Chondrocyte (in vitro differentiated cells): ENCODE data around the gene HOXA9. TPM values are rescaled to one million over a fixed set of nuclear protein-coding genes. Genes with fewer than 3 reads are reported as not detected.

Source experiments
- DNase-seq: peaks from one replicate; pipeline ENCODE4 v3.0.0; 2021; ENCODE audit warnings: mixed read lengths, low spot score
- H3K27ac Mint-ChIP-seq: one replicate; pipeline ENCODE4 v1.8.0; 2021; ENCODE audit warnings: mild to moderate bottlenecking, moderate library complexity, mixed read lengths; ENCODE audit not compliant: unreplicated experiment
- H3K27me3 Mint-ChIP-seq: 2 replicates; pipeline ENCODE4 v1.8.0; 2021; ENCODE audit warnings: low read depth, mixed read lengths
- H3K36me3 Mint-ChIP-seq: 2 replicates; pipeline ENCODE4 v1.8.0; 2021; ENCODE audit warnings: low read depth, mixed read lengths
- H3K4me1 Mint-ChIP-seq: 2 replicates; pipeline ENCODE4 v1.8.0; 2021; ENCODE audit warnings: low read depth, mild to moderate bottlenecking, mixed read lengths
- H3K4me3 Mint-ChIP-seq: one replicate; pipeline ENCODE4 v1.8.0; 2021; ENCODE audit warnings: mild to moderate bottlenecking, moderate library complexity, mixed read lengths; ENCODE audit not compliant: unreplicated experiment
- H3K9me3 Mint-ChIP-seq: 2 replicates; pipeline ENCODE4 v1.8.0; 2021; ENCODE audit warnings: low read depth, mixed read lengths
- CTCF ChIP-seq: fragments of 200-600 bp; sonication (generic); IDR thresholded peaks from 2 replicates; pipeline ENCODE4 v1.5.0; 2021; ENCODE audit warnings: antibody characterized with exemption, mild to moderate bottlenecking, moderate library complexity
- total RNA-seq: library from RNA; stranded (reverse); gene quantifications from 3 replicates; pipeline ENCODE4 v1.2.1, GENCODE V29; 2021

HOXA9 gene
- total RNA-seq, 1 donor from 2014 or later, result not detected

DNA sequence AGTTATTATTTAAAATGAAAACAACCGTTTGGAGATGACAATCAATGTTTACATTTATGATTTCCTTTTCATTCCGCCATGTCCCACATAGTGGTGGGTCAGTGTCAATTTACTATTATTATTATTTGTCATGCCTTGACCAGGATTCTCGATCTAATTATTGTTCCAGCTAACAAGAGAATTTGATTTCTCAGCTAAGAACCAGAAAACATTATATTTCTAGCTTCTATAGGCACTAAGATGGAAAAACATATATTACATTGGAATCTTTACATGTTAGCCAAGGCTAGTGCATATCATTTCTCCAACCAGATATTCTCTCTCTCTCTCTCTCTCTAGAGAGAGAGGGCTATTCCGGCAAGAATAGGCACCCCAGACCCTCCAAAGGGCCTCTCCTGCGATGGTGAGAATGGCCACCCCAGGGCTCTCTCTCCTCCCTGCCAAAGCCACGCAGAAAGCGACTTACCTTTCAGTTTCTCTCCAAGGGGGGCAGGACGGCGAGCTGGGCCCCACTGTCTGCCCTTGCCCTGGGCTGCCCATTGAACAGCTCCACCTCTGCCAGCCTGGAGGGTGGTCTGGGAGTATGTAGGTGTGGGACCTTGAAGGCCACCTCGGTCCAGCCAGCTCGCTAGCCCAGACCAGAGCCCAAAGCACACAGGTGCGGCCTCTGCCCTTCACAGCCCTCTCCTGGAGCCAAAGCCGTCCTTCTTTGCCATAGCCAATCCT is 15.3 kb downstream of the HOXA9 start:
- peak overlapping the region; percentile 64 for H3K4me3 Mint-ChIP-seq
- H3K9me3 Mint-ChIP-seq, result peaks cover 2% of the 10 kb centered on the region
- no peak overlapping the region for H3K27ac Mint-ChIP-seq
- H3K4me1 Mint-ChIP-seq, result peaks cover 15% of the 10 kb centered on the region
- DNase-seq, result no peak
- peaks cover 90% of the 10 kb centered on the region for H3K27me3 Mint-ChIP-seq
- TF ChIP-seq CTCF, result no peak
- peaks cover 5% of the 10 kb centered on the region for H3K36me3 Mint-ChIP-seq

GRCh38 chr7:27148756-27149641 is 16.3 kb downstream of the HOXA9 start:
- TF ChIP-seq CTCF, result no peak
- Mint-ChIP-seq H3K4me1 (peaks cover 11% of the 10 kb centered on the region), H3K9me3 (peaks cover 2% of the 10 kb centered on the region), H3K27ac (no peak overlapping the region), H3K4me3 (no peak overlapping the region), H3K36me3 (peaks cover 2% of the 10 kb centered on the region), H3K27me3 (peaks cover 89% of the 10 kb centered on the region)
- DNase-seq, result no peak

DNA sequence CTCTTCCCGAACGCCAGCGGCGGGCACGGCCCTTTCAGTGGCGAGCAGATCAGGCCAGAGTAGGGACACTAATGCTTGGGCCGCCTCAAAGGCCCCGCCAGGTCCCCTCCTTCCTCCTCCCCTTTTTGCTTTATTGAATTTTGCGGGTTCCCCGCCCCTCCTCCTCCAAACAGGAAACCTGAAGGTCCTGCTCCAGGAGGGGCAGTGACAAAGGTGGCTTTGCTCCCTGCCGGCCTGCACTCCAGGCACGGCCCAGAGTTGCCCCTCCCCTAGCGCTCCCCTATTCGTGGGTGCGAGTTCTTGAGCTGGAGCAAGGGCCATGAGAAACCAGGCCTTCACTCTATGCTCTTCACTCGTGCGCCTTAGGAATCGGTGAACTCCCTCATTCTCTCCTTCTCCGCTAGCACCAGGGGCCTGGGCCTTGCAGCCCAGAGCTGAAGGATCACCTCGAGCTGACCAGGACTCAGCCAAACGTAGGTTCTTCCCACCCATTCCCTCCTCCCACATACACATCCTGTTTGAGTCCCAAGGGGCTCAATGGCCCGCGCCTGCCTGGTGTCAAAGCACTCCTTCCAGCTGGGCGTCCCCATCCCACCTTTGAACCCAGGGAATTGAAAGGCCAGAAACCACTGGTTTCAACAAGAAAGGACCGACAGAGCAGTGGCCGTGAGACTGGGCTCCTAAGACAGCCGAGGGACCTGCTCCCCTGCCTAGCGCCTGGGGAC is 17.1 kb downstream of the HOXA9 start:
- peak overlapping the region; percentile 54 for H3K27ac Mint-ChIP-seq
- H3K9me3 Mint-ChIP-seq, result peaks cover 2% of the 10 kb centered on the region
- H3K36me3 Mint-ChIP-seq, result peaks cover 2% of the 10 kb centered on the region
- H3K27me3 Mint-ChIP-seq, result peaks cover 87% of the 10 kb centered on the region
- no peak for DNase-seq
- no peak overlapping the region for H3K4me3 Mint-ChIP-seq
- H3K4me1 Mint-ChIP-seq, result peaks cover 15% of the 10 kb centered on the region
- no peak for TF ChIP-seq CTCF

- H3K4me1 Mint-ChIP-seq, result peaks cover 20% of the 10 kb centered on the region
- peaks cover 2% of the 10 kb centered on the region for H3K9me3 Mint-ChIP-seq
- peak within 1 kb of the TSS; percentile 54 for H3K27ac Mint-ChIP-seq
- TF ChIP-seq CTCF, result no peak
- DNase-seq, result peak; percentile 80
- H3K4me3 Mint-ChIP-seq, result peak within 1 kb of the TSS; percentile 22
- H3K27me3 Mint-ChIP-seq, result peaks cover 86% of the 10 kb centered on the region
- peaks cover 2% of the 10 kb centered on the region for H3K36me3 Mint-ChIP-seq
Measured at GRCh38 chr7:27147199-27148030, 17.9 kb downstream of the HOXA9 start, which contains the start of gene HOXA6. HOXA6 (minus strand) TSS chr7:27147774; CDS start chr7:27147749, 25 bp downstream.
